ENCODE data around the gene MYO18A.
A peak's percentile ranks its signal among the peaks of the same experiment; 100 is the strongest.
"Not testable (repeated sequence)": the region's sequence is repeated elsewhere in the genome, so short reads cannot be mapped to it uniquely, and the experiment has no call there.

Gene MYO18A

DNA sequence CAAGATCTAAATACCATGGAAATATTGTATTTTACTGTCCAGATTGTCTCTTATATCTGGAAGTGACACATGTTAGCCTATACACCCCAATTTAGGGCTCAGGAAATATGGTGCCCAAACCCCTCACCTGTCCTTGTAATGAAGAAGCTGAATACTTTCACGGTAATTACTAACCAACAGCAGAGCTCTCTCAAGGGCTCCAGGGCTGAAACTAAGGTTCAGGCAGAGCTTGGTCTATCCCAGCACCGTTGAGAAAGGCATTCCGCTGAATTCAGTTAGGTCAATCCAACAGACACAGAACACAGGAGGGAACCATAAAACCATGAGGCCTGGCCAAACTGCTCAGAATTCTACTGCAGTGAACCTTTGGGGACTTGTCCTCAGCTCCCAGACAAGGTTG, 14.9 kb downstream of the MYO18A start:
- DNase-seq = no peak

DNA sequence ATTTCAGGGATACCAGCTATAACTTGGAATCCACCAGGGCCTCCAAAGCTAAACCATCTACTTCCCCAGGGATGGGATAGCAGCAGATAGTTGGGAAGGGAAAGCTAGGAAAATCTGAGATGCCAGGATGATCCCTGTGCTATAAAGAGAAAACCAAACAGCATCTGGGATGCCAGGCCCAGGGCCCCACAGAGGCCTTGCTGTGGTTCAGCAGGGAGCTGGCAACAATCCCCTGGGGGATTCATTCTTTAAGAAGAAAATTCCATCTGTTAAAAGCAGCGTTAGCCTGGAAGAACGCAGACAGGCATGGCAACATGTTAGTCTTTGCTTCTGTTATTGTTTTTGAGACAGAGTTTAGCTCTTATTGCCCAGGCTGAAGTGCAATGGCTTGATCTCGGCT, 16.6 kb downstream of the MYO18A start:
- DNase-seq = no peak

DNA sequence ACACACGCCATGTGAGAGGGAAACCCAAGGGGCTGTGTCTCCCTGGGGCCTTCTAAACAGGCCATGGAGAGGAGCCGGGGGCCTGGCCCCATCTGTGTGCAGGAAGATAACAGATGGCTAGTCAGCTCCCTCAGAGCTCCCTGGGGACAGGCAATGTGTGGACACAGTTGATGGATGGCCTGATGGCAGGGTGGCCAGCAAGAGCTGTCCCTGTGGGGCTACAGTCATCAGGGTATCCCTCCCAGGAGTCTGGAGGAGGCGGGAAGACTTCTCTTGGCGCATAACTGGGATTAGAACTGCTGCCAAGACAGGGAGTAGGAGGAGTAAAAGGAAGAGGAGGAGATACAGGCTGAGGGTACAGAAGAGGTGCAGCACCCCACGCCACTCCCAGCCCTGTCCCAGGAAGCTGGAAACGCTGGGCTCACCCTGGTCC, 17.3 kb downstream of the MYO18A start:
- DNase-seq = no peak

DNA sequence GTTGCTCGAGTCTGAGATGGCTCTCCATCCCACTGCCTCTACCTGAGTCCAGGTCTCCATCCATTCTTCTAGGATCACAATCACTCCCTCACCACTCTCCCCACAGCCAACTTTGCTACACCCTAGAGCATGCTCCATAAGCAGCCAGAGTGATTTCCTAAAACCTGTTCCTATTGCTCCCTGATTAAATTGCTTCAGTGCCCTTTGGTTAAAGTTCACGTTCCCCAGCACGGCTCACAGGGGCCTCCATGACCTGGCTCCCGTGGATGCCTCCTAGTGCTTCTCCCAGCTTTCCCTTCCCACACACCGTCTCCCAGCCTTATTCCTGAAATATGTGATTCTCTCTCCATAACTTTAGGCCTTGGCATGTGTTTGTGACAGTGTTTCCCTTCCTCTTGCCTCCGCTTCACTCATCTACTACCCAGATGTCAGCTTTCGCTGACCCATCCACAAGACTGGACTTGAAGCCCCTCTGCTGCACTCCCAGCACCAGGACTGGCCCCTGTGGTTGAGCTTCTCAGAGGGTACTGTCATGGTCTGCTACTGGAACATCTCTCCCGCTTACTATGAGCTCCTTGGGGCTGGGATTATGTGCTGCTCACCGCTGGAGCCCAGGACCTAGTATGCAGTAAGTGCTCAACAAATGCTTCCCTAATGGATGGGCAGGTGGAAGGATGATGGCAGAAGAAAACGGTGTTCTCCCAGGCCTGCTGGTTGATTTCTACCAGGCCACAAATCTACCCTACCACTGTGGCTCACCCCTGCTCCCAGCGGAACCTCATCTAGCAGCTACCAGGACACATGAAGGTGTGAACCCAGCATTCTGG, 17.9 kb downstream of the MYO18A start:
- no peak for DNase-seq

DNA sequence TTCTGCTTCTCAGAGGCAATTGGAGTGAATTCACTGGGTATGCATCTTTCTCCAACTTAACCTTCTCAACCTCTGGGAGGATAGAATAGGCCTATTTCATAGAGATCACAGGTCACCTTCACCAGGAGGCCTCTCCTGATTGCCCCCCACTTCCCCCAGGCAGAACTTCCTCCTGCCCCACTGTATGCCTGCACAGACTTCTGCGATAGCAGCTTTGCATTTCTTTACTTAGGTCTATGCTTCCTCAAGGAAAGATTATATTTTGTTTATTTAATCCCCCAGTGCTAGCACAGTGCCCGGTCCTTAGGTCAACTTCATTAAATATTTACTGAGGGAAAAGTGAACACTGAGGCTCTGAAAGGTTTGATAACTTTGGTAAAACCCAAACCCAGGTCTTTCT, 19.9 kb downstream of the MYO18A start:
- no peak for DNase-seq

DNA sequence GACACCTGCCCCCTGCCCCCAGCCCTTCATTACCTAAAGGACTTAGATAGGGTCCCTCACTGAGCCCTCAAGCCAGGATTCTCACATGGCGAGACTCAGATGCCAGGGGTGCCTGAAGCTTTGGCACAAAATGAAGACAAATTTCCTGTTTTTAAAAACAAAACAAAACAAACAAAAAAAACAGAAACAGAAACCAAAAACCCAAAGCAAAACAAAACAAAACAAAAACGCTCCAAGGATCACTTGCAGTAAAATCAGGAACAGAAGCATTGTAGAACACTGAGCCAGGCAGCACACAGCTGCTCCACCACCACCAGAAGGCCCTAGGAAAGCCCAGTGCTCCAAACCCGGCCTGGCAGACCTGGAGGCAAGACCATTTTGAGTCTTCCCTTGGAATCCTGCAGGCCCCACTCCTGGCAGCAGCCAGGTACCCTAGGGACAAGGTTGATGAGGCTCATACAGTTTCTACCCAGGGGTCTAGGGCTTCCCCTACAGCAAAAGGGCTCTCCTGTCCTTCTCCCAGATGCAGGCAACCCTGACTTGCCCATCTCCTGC, 20.8 kb downstream of the MYO18A start:
- DNase-seq = no peak

DNA sequence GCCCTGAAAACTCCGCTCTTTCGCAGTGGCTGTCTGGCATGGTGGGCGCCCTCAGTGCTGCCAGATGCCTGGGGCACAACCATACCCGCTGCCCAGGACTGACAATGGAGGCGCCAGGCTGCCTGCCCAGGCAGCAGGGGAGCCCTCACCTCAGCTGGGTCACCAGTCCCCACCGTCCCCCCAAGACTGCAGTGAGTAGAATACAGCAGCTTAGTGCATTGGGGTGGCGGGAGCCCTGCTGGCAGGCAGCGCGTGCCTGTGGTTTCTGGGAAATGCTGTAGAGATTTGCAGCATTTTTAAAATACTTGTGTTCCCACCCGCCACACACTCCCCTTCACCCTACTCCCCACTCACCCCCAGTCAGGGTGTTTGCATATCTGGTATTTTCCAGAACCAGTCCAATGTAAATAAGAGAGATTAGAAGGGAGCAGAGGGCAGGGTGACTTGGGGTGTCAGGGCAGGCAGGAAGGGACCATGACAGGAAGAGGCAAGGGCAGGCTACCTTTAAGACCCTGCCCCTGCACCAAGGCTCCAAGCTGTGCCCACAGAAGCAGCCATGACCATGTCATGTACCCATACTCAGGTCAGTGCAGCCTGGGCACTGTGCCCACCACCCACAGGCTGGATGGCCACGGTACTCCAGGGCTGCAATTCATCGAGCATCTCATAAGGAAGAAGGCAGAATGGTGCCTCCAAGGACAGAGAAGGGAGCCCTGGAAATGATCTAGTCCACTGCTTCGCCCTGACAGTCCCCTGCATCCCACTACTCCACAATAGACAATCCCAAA, 21.5 kb downstream of the MYO18A start:
- DNase-seq = no peak

DNA sequence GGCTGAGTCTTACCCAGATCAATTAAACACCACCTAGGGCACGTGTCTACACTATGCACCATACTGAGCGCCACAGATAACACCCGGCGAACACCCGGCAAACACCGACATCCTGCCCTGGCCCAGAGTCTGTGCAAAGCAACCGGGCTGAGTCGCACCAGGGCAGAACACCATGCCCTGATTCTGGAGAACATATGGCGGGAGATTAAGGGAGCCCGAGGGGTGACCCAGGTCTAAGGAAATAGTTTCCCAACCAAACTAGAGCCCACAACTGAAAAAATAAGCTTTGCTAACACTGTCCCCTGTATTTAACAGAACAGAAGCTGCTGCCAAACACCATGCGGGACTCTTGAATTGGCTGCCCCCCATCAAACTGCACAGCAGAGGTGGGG, 22.1 kb downstream of the MYO18A start:
- no peak for DNase-seq

DNA sequence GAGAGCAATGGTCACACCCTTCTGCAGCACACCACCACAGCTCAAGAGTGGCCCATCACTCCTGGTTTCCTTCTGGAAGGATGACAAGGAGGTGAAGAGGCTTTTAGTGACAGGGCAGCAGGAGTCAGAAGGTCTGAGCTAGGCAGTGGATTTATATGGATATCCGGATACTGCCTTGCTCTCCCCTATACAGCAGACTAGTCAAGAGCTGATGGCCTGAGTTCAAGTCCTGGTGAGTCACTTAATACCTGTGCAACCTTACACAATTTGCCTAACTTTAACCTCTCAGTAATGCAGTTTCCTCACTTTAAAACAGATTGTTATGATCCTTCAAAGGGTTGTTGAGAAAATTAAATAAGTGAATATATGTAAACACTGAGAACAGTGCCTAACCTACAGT, 22.9 kb downstream of the MYO18A start:
- DNase-seq = no peak

DNA sequence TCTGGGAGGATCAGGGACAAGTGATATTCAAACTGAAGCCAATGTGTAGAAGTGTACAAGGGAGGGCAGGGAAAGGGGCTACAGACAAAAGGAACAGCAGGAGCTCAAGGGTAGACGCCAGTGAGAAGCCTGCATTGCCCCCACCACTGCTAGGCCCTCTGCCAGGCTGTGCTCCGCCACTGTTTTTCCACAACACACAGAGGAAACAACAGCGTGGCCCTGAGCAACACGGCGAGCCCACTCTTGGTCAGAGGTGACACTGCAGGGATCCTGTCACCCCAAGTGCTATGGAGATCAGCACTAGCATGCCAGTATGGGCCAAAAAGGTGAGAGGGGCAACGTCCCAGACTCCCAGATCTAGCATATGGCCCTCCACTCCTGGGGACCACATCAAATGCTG, 23.4 kb downstream of the MYO18A start:
- no peak for DNase-seq

DNA sequence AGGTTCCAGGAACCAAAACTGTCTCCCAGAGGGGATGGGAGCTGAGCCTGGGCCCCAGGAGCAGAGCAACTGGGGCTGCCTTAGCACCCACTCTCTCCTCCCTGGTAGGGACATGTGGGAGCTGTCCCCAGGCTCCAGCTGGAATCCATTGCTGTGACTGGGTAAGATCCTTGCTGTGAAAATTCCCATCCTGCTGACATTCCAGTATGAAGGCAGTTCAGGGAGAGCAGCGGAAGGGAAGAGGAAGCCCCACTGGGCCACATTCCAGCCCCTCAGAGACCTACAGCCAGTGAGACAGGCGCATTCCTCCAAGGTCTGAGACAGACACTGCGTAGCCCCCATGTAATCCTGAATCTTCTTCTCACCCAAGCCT, 24.2 kb downstream of the MYO18A start:
- no peak for DNase-seq

DNA sequence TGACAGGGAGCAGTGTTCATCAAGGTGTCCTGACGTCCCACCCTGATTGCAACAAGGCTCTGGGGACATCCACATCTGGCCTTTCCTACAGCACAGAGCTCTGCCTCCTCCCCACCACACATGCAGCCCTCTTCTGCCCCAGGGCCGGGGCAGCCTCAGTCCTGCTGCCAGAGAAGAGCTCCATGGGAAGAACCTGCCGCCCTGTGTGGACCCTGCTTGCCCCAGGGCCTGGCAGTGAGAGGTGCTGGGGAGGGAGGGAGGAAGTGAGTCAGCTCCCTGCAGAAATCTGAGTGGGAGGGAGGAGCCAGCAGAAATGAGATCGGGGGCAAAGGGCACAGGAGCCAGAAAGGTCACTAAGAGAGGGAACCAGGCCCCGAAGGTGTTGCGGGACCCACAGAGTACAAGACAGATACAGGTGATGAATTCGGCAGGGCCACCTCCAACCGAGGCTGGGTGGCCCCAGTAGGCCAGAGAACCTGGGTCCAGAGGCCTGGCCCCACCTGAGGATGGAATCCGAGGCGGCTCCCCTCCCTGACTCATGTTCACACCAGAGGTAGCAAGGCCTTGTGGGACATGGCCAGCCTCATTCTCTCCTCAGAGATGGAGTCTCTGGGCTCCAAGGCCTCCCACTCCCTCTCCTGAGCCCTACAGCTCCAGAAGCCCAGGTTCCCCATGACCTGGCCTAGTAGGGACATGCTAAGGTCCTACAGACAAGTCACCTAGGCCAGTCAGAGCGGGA, 24.8 kb downstream of the MYO18A start:
- no peak for DNase-seq

DNA sequence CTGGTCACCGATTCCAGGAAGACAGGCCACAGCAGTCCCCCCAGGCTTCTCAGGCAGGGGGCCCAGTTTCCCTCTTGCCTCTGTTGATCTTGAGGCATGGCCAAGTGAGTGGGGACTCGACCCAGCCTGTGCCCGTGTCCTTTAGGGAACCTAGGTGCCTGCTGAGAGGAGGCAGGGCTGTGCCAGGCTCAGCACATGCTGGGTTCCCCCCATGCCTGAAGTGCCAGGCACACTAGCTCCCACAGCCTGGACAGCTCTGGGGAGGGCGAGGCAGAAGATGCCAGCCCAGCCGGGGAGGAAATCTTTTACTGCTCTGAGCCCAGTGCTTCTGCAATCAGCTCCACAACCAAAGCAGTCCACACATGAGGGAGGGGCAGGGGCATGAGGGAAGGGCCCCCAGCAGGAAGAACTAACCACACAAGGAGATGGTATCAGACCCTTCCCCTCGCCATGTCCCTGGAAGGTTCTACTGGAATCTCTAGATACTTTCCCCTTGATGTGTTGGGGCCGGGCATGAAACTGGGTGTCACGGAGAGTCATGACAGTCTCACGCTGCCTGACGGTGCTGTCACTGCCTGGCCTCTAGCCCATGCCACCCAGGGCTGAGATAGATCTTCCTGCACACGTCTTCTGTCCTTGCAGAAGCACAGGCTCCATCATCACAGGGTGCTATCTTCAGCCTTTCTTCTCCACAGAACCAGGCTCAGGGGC, 25.5 kb downstream of the MYO18A start:
- DNase-seq = no peak

DNA sequence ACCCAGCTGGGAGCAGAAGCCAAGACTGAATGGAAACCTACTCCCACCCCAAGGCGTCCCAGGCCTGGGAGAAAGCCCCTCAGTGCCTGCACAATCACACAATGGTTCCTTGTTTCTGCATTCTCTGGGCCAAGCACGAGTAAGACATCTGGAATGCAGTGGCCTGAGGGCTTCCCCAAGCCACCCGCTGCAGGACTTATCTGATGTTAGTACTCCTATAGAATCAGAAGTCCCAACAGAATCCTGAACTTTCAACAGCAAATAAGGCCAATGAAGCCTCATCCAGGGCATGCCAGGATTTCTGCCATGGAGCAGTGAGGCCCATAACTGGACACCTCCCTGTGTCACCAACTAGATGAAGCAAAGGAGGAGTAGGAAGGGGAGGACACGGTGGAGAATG, 28.6 kb downstream of the MYO18A start:
- DNase-seq = no peak

DNA sequence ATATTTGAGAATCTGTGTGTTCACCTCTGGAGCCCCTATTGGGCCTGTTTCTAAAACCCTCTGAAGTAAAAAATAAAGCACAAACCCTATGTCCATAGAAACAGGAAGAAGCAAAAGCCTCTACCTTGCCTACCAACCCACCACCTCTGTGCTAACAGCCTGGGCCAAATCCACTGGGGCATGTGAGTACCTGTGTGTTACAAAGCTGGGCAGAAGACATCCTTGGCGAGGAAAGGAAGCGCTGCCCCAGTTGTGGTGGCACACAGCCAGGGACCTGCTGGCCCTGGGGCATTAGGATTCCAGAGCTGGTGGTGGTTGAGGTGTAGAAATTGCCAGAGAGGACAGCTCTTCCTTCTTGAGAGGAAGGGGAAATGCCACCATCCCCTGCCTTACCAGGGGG, 30.0 kb downstream of the MYO18A start:
- DNase-seq = no peak

DNA sequence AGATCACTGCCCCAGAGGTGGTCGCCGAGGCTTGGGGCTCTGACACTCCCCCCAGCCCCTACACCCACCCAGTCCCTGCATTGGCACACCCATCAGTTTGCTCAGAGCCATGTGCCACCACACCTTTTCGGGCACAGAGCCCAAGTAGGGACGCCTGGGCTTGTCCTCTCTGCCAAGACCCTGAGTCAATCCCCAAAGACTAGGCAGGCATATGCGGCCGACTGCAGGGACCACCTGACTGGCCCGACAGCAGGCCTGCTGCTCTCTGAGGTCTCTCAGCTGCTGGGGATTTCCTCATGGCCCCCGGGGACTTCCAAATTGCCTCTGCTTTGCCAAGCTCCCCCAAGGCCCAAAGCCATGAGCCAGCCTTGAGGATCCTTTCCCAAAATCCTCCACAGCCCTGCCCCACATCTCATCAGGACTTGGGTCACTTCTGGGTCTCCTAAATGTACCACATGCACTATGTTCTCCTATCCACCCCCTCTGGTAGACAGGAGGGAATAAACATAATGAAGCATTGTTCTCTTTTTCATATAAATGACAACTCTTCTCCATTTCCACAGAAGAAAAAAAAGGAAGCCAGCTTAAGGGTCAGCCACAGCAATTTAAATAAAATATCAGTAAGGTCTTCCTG, 30.6 kb downstream of the MYO18A start:
- no peak for DNase-seq

DNA sequence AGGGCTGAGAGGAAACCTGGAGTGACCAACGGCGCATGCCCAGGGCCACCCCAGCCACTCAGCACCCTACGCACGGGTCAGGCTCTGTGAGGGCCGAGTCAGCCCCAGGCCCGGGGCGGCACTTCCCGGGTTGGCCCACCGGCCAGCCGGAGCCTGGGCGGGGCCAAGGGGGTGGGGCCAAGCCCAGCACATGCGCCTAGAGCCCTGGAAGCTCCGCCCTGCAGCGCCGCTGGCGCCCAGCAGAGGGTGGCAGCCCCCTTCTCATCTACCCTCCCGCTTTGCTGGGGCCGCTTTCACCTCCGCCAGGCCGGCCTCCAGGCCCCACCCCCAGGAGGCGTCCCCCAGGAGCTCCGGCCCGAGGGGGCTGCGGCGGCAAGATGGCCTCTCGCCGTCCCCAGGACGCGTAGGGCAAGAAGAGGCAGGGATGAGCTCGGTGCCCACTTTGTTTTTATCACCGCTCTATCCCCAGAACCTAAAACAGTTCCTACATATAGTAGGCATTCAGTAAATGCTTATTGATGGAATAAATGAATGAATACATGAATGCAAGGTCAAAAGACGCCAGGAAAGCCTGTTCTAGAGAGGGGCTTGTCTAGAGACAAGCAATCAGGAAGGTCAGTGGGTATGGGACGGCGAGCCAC, 31.3 kb downstream of the MYO18A start:
- DNase-seq = peak; percentile 76

DNA sequence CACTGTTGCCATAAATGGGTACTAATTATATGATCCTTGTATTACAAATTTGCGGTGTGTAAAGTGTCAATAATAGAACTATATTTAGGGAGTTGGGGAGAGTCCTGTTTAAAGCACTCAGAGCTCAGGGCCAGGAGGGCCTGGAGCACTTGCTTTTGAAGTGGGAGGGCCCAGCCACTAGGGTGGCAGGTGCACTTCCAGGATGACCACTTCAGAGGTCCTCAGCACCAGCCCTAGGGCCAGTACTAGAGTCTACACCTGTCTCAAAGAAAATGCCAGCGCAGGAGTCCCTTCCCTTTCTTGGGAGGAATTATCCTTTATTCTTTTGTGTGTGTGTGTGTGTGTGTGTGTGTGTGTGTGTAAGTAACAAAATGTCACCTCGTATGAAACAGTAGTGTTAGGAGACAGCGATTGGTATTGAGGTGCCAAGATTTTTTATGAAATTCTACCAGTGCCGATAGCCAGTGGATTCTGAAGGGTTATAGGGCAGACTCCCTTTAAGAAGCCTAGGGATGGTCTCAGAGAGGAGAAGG, 31.9 kb downstream of the MYO18A start:
- no peak for DNase-seq

DNA sequence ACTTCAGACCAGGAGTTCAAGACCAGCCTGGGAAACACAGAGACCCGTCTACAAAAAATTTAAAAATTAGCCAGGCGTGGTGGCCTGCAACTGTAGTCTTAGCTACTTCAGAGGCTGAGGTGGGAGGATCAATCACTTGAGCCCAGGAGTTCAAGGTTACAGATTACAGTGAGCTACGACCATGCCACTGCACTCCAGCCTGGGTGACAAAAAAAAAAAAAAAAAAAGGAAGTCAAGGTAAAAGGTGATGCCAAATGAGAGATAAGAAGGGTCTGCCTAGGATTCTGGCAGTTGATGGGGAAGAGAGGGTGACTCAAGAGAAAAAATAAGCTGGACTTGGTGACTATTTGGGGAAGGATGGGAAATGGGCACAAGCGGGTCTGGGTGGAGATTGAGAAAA, 32.5 kb downstream of the MYO18A start:
- DNase-seq = no peak

DNA sequence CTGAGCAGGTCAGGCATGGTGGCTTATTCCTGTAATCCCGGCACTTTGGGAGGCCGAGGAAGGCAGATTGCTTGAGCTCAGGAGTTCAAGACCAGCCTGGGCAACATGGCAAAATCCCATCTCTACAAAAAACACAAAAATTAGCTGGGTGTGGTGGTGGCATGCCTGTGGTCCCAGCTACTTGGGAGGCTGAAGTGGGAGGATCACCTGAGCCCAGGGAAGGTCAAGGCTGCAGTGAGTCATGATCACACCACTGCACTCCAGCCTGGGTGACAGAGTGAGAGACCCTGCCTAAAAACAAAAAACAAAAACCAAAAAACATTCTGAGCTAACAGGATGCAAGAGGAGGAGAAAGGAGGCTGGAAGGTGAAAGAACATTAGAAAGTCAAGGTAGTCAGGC, 33.0 kb downstream of the MYO18A start:
- not testable (repeated sequence) for DNase-seq

DNA sequence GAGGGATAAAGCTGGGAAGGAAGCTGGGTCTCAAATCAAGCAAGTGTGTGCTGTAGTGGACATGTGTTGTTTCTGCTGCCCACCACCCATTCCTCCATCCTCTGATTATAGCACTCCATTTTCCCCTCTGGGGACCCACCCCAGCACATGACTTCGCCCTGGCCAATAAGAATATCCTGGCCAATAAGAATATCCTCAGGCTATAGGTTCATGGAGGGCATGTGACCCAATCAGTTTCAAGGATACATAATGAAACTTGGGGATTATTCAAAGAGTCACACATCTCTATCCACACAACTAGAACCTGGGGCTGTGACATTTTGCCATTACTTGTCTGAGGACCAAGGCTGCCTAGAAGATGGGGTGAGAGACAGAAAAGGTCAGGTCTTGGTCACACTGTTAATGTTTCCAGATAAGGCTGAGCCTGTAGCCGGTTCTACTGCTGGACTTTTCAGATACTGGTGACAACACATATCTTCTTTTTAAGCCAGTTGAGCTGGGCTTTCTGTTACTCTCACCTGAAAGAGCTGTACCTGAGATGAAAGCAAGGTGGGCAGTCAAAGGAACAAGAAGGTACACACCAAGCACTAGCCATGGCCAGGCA, 33.7 kb downstream of the MYO18A start:
- no peak for DNase-seq

Measured in NCI-H2227 treated with DMSO at 0.1 percent for 48 hours (cell line).